Prostate gland (tissue), 2 donors: ENCODE data around the gene ATG101. TPM values are rescaled to one million over a fixed set of nuclear protein-coding genes. Genes with fewer than 3 reads are reported as not detected.

Experiments
- DNase-seq: peaks from one replicate; pipeline ENCODE4 v3.0.0-alpha.2; 2019; ENCODE audit warnings: low spot score
- H3K27ac ChIP-seq, 2 donors: fragments of 200-600 bp; sonication (generic); 2 replicates each; pipeline ENCODE4 v1.5.1; 2017 to 2019
- H3K27me3 ChIP-seq: fragments of 200-600 bp; sonication (generic); replicated peaks from 2 replicates; pipeline ENCODE4 v1.5.1; 2019; ENCODE audit not compliant: insufficient read depth
- H3K36me3 ChIP-seq, 2 donors: fragments of 200-600 bp; sonication (generic); 1 replicate in 1 of 2; 2 replicates in 1 of 2; pipeline versions ENCODE4 v1.5.1 to v1.8.1; 2017 to 2019
- H3K4me1 ChIP-seq: fragments of 200-600 bp; sonication (generic); replicated peaks from 2 replicates; pipeline ENCODE4 v1.5.1; 2019
- H3K4me3 ChIP-seq, 2 donors: fragments of 200-600 bp; sonication (generic); 2 replicates each; pipeline ENCODE4 v1.5.1; 2017 to 2019
- H3K9me3 ChIP-seq: fragments of 200-600 bp; sonication (generic); 2 replicates; pipeline ENCODE4 v1.5.1; 2017
- CTCF ChIP-seq, 4 experiments: fragments of 200-600 bp in 2 of 4; fragments of 450-650 bp in 2 of 4; sonication (generic) in 2 of 4; IDR thresholded peaks; 1 replicate in 3 of 4; 2 replicates in 1 of 4; pipeline ENCODE4 v1.5.1; 2016 to 2019; ENCODE audit warnings: antibody characterized with exemption in 4 of 4, mild to moderate bottlenecking in 2 of 4, moderate library complexity in 2 of 4
- POLR2A ChIP-seq: fragments of 450-650 bp; IDR thresholded peaks from one replicate; pipeline ENCODE4 v1.6.1; 2016; ENCODE audit warnings: antibody characterized with exemption, mild to moderate bottlenecking
- POLR2AphosphoS5 ChIP-seq: sonication (generic); formaldehyde crosslinking; IDR thresholded peaks from one replicate; pipeline ENCODE4 v1.6.1; 2017; ENCODE audit warnings: antibody characterized with exemption
- WGBS: methylation state at CpG from one replicate; pipeline ENCODE4 v1.1.5; 2018; 5-methylcytosine and 5-hydroxymethylcytosine counted together
- intact Hi-C: fragments of 100-400 bp; cut with DNase I; formaldehyde crosslinking; loops from one replicate; pipeline ENCODE4 v1.14.2; 2022
- total RNA-seq, 2 donors: library from RNA; depleted of rRNA; stranded (reverse); fragments of >200 nt; gene quantifications; one replicate each; pipeline ENCODE4 v1.1.0, GENCODE V29; 2016

ATG101 gene
- total RNA-seq, 2 donors from 2014 or later: 60.0 to 64.1 TPM

- WGBS: 55% methylated on average over 13 of the region's 13 CpGs
- intact Hi-C loops: no loop called here
- TF ChIP-seq POLR2A (no peak), CTCF (IDR thresholded peaks at IDR 0.05) (no peak), POLR2AphosphoS5 (no peak)
- Histone ChIP-seq H3K27ac (peak overlapping the region; percentile 72 to 88), H3K9me3 (no peaks in the 10 kb centered on the region), H3K27me3 (no peaks in the 10 kb centered on the region), H3K36me3 (peaks cover 0 to 2% of the 10 kb centered on the region in 2 donors), H3K4me1 (peaks cover 13% of the 10 kb centered on the region), H3K4me3 (no peak overlapping the region)
- no peak for DNase-seq
Observed at GRCh38 chr12:52082026-52082668, 12.4 kb downstream of the ATG101 start.

GRCh38 chr12:52082669-52082987 lies 12.8 kb downstream of the ATG101 start:
- peak overlapping the region; percentile 72 to 88 for H3K27ac ChIP-seq
- intact Hi-C loops: no loop called here
- WGBS: 40% methylated on average over 4 of the region's 4 CpGs

GRCh38 chr12:52082988-52083637 lies 13.3 kb downstream of the ATG101 start:
- Histone ChIP-seq H3K36me3 (no peaks in the 10 kb centered on the region), H3K27me3 (no peaks in the 10 kb centered on the region), H3K9me3 (no peaks in the 10 kb centered on the region), H3K4me3 (no peak overlapping the region), H3K27ac (peak overlapping the region; percentile 72 to 88), H3K4me1 (peaks cover 14% of the 10 kb centered on the region)
- WGBS: 41% methylated on average over 11 of the region's 11 CpGs
- no peak for DNase-seq
- intact Hi-C loops: loop anchor here (1.0 kb wide), 1 partner anchor 58 kb away; no protein-coding TSS in a partner anchor
- TF ChIP-seq POLR2A: no peak
- TF ChIP-seq POLR2AphosphoS5: peak; percentile 48
- TF ChIP-seq CTCF (IDR thresholded peaks at IDR 0.05): peak; percentile 85 to 97 (median 96)

More at GRCh38 chr12:52082669-52082987, 12.8 kb downstream of the ATG101 start:
- Histone ChIP-seq H3K9me3 (no peaks in the 10 kb centered on the region), H3K4me3 (no peak overlapping the region), H3K36me3 (no peaks in the 10 kb centered on the region), H3K27me3 (no peaks in the 10 kb centered on the region), H3K4me1 (peaks cover 14% of the 10 kb centered on the region)
- TF ChIP-seq POLR2A (no peak), POLR2AphosphoS5 (no peak), CTCF (IDR thresholded peaks at IDR 0.05) (no peak)
- DNase-seq: no peak

- peak overlapping the region; percentile 72 to 88 for H3K27ac ChIP-seq
- no peaks in the 10 kb centered on the region for H3K36me3 ChIP-seq
- H3K4me1 ChIP-seq: peaks cover 14% of the 10 kb centered on the region
- no peaks in the 10 kb centered on the region for H3K27me3 ChIP-seq
- intact Hi-C loops: loop anchor here (1.0 kb wide), 1 partner anchor 58 kb away; no protein-coding TSS in a partner anchor
- no peak overlapping the region for H3K4me3 ChIP-seq
- H3K9me3 ChIP-seq: no peaks in the 10 kb centered on the region
- TF ChIP-seq POLR2A: no peak
- no peak for TF ChIP-seq POLR2AphosphoS5
- TF ChIP-seq CTCF (IDR thresholded peaks at IDR 0.05): no peak
- 22% methylated on average over 2 of the region's 2 CpGs for WGBS
- DNase-seq: no peak
Observed at GRCh38 chr12:52083638-52083996, 13.8 kb downstream of the ATG101 start.
